Measurements from ENCODE around the gene KCNIP1.
A peak's percentile ranks its signal among the peaks of the same experiment; 100 is the strongest.

KCNIP1 gene

DNA sequence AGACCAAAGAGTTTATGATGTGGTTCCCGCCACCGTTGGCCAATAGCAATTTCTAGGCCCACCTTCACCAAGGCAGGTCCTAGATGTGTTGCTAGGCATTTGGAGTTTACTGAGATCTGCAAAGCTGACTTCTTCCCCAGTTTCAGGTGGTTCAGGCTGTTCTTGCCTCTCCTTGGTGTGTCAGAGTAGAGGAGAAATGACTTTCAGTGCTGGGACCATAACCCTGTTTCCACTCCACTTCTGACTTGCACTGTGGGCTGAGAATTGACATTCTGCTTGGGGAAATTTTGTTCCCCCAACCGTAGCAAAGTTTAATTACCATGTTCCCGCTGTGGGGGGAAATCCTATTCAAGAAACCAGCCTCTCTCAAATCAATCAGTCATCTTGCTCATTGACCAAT is 151.7 kb downstream of the KCNIP1 start:
- no peak for DNase-seq

DNA sequence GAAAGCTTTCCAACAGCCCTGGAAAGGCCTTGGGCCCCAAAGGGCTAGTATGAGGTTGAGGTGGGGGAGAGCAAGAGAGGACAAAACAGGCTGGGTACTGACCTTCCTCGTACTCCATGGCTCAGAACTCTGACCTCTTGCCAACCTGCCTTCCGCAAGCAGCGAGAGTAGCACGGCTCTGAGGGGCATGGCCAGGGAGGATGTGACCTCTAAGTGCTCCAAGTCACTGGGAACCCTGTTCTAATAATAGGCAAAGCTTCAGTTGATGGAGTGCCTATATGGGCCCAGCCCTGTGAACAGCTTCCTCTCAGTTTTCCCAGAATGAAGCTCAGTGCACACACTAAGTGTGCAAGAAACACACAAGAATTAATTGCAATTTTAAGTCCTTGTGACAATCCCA is 152.1 kb downstream of the KCNIP1 start:
- no peak for DNase-seq

DNA sequence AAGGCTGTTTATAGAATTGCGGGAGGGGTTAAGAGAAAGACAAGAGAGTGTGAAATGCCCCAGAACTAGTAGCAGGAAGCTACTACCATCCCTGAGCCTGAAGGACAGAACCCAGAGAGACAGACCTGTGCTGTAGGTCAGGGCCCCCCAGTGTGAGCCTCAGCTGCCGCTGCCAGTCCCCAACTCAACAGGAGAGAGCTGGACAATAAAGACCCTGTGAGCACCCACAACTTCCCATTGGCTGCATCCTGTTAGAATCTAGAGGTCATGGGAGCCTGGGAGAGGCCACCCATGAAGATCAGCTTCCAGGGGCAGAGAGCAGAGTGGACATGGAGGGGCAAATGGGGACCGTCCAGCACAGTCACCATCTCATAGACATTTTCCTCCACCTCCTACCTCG is 152.5 kb downstream of the KCNIP1 start:
- DNase-seq, result no peak

DNA sequence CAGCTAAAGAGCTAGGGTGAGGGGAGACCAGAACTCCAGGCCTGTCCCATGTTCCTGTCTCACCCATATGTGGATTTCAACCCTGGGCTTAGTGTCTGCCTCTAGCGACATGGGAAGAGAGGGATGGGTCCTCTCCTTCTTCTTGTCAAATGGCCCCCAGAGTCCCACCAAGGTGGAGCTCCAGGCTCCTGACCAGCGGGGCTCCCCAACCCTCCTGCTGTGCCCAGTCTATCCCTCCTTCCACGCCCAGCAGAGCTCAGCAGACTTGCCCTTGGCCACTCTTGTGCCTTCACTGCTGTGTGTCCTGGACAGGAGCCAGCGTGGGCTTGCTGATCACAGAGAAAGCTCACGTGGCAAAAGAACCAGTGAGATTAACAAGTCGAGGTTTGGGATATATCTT is 156.7 kb downstream of the KCNIP1 start:
- no peak for DNase-seq

DNA sequence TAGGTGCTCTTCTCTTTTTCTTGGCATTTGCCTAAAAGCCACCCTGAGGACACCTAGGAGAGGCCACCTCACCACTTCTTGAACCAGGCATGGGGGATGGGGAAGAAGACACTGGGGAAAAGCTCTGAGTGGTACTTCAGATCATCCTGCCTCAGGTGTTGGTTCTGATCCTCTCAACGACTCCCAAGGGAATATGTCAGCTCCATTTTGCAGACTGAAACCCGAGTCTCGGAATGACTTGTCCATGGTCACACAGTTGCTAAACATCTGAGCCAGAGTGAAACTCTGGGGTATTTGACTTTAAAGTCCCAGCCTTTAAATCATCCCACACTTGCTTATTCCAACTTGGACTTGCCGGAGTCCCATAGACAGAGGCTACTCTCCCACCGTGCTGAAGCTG is 159.1 kb downstream of the KCNIP1 start:
- DNase-seq, result no peak

- no peak for DNase-seq
Measured at GRCh38 chr5:170678811-170679210, 175.0 kb downstream of the KCNIP1 start.

- peak; percentile 6 for DNase-seq
Measured at GRCh38 chr5:170681013-170681433, 177.2 kb downstream of the KCNIP1 start.

DNA sequence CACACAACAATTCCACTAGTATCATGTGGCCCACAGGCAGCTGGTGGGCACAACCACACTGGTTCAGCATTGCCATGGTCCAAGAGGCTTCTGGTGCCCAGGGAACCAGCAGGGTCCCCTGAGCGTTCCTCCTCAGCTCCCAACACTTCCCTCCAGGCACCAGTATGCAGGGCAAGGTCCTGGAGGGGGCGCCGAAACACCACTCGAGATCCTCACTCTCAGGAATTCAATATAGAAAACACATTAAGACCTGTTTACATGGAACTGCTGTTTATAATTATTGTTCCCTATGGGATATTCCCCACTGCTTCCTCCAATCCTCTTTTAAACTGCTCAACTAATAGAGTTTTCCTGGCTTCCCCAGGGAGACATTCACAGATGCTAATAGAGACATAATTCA is 187.8 kb downstream of the KCNIP1 start:
- DNase-seq, result no peak

DNA sequence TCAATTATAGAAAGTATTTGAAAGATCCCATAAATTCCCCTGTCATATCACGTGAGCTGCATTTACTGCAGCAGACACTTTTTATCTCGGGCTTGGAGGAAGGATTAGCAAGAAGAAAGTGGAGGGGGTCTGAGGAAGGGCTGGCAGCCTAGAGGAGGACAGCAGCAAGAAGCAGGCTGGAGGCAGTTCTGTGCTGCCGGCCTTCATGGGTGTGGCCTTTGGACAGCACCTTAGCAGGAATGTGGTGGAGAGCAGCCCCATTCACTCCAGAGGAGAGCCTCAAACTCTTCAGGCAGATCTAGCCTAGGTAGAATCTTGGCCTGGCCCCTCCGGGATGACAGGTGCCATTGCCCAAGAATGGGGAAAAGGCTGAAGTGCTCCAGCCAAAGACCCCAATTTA is 189.9 kb downstream of the KCNIP1 start:
- no peak for DNase-seq

DNA sequence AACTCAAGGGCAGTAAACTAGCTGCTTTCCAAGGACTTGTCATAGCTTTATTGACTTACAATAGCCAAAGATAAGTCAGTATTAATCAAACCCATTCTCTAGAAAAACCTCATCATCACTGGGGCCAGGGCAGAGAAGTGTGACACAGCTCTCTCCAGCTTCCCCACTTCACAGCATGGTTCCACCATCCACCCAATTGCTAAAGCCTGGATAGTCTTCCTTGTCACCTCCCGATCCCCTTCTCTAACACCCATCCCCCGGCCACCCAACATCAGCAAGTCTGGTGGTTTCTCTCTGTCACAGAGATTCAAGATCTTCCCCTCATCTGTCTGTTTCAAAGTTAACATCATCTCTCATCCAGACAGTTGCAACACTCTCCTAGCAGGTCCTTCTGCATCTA is 191.1 kb downstream of the KCNIP1 start:
- no peak for DNase-seq

DNA sequence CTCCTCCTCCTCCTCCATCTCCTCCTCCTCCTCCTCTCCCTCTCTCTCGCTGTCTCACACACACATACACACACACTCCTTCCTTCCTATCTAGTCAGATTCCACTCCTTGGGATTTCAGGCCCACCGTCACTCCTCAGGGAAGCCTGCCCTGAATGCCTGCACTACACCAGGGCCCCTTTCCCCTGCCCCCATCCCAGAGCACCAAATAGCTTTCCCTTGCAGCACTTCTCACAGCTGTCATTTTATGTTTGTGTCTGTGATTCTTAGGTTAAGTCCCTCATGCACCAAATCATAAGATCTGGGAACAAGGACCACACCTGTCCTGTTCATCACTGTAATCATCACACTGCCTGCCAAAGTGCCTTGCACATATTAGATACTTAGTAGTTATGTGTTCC is 193.2 kb downstream of the KCNIP1 start:
- DNase-seq, result no peak

DNA sequence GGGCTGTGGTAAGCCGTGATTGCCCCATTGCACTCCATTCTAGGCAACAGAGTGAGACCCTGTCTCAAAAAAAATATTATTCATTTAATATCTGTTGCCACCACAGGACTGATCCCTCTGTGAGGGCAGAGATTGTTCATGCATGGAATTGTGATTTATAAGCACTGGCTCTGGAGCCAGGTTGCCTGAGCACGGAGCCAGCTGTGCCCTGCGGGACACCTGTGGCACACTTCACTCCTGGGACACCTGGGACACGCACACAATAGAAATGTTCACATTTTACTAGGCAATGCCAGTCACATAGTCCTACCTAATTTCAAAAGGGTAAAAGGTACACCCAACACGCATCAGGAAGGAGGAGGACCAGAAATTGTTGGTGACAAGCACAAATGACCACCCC is 196.7 kb downstream of the KCNIP1 start:
- no peak for DNase-seq

GRCh38 chr5:170701334-170701733 is 197.5 kb downstream of the KCNIP1 start:
- DNase-seq, result no peak

GRCh38 chr5:170704417-170705192 is 200.8 kb downstream of the KCNIP1 start:
- DNase-seq, result no peak

DNA sequence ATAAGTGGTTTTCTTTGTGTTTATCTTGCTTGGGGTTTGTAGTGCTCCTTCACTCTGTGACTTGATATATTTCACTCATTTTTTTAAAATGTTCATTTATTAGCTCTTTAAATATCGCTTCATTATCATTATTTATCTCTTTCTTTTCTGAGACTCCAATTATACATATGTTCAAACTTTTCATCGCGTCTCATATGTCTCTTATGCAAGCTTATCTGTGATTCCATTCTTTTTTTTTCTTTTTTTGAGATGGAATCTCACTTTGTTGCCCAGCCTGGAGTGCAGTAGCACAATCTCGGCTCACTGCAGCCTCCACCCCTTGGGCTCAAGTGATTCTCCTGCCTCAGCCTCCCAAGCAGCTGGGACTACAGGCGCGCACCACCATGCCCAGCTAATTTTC is 205.8 kb downstream of the KCNIP1 start:
- DNase-seq, result no peak

GRCh38 chr5:170711300-170711699 is 207.5 kb downstream of the KCNIP1 start:
- no peak for DNase-seq

DNA sequence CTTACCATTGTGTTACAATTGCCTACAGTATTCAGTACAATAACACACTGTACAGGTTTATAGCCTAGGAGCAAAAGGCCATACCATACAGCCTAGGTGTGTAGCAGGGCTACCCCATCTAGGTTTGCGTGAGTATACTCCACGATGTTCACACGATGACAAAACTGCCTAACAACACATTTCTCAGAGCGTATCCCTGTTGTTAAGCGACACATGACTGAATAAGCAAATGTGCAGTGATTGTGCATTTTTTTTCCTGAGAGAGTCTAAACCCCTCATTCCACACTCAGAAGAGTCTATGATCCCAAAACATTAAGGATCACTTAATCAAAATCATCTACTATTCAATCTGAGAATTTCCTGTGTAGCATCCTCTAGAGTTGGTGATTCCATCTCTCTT is 211.3 kb downstream of the KCNIP1 start:
- no peak for DNase-seq

DNA sequence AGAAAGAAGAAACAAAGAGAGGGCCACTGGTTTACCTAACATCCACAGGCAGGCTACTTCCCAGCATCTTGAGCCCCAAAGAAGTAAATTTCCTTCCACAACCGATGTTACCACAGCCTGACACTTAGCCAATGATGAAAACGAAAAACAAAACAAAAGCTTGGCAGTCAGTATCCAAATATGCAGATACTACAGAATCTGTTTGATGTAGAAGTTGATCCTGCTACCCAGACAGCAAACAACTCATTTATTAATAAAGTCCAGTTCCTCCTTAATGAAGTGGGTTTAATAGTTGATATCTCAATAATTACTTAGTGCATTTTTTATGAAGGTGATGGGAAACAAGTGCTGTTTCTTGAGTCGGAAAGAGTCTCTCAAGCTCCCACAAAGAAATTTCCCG is 212.6 kb downstream of the KCNIP1 start:
- DNase-seq, result no peak

GRCh38 chr5:170719551-170719950 is 215.7 kb downstream of the KCNIP1 start:
- DNase-seq, result no peak

- no peak for DNase-seq
Measured at GRCh38 chr5:170720179-170720578, 216.4 kb downstream of the KCNIP1 start.

GRCh38 chr5:170720984-170721383 is 217.2 kb downstream of the KCNIP1 start:
- DNase-seq, result no peak

DNA sequence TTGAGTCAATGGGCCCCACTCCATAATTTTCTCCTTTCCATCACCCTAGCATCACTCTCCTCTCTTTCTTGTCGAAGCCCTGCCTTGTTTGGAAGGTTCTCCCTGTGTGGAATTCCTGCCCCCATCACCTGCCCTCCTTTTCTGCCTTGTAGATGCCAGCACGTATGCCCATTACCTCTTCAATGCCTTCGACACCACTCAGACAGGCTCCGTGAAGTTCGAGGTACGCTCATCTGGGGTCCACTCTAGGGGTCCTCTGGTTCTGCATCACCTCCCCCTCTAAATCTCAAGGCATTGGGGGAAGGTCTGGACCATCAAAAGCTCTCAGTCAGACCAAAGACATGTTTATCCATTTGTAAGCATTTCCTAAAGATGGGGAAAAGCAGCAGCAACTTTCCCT is 217.9 kb downstream of the KCNIP1 start:
- no peak for DNase-seq

- no peak for DNase-seq
Measured at GRCh38 chr5:170722316-170722715, 218.5 kb downstream of the KCNIP1 start.

- no peak for DNase-seq
Measured at GRCh38 chr5:170731052-170731451, 227.2 kb downstream of the KCNIP1 start.

DNA sequence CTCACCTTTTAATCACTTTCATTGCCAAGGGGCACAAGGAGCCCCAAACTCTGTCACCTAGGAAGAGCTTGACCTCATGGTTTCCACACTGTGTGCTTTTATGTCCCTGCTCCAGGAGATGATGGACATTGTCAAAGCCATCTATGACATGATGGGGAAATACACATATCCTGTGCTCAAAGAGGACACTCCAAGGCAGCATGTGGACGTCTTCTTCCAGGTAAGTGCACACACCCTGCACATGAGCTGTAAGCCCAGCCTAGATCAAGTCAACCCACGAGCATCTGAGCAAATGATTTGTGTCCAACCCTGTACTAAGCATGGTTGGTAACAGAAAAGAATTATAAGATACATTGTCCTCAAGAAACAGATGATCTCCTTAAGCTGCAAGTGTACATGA is 228.9 kb downstream of the KCNIP1 start:
- DNase-seq, result no peak

Data from central memory CD4-positive, alpha-beta T cell (primary cell).